PC-9 (cell line): ENCODE measurements around the gene ALG1. TPM values are rescaled to one million over a fixed set of nuclear protein-coding genes. Genes with fewer than 3 reads are reported as not detected.
"Not testable (repeated sequence)": the region's sequence is repeated elsewhere in the genome, so short reads cannot be mapped to it uniquely, and the experiment has no call there.

Source experiments
- BruUV-seq: library from RNA; stranded (reverse); fragments of 400-500 nt; replicated peaks from 2 replicates; lab custom pipeline; 2021; lab: Mats Ljungman, UMichigan
- CTCF ChIA-PET: fragments of 300-600 bp; sonication (Branson Sonifier 250); formaldehyde crosslinking; loops from one replicate; lab custom pipeline; 2022; ENCODE audit warnings: antibody characterized with exemption; lab: Charles Lee
- POLR2A ChIA-PET: fragments of 300-600 bp; sonication (Branson Sonifier 250); formaldehyde crosslinking; loops from one replicate; lab custom pipeline; 2022; ENCODE audit warnings: antibody characterized with exemption; ENCODE audit not compliant: unreplicated experiment; lab: Charles Lee
- DNase-seq, 2 experiments: peaks; one replicate each; pipeline versions ENCODE4 v3.0.0 to v3.0.0-alpha.2; 2015 to 2022; ENCODE audit warnings: mixed read lengths in 1 of 2
- H2AFZ ChIP-seq: fragments of 200-600 bp; sonication (generic); 2 replicates; pipeline ENCODE4 v1.8.1; 2017; ENCODE audit warnings: antibody characterized with exemption
- H3F3A ChIP-seq: fragments of 200-600 bp; sonication (generic); 2 replicates; pipeline ENCODE4 v1.8.1; 2017; ENCODE audit warnings: antibody characterized with exemption, mild to moderate bottlenecking, low read depth; ENCODE audit not compliant: insufficient read depth
- H3K27ac ChIP-seq: fragments of 200-600 bp; sonication (generic); 2 replicates; pipeline ENCODE4 v1.6.1; 2016; ENCODE audit warnings: mixed run types
- H3K27me3 ChIP-seq: fragments of 200-600 bp; sonication (generic); 2 replicates; pipeline ENCODE4 v1.6.1; 2016; ENCODE audit warnings: low read depth, mixed run types; ENCODE audit not compliant: insufficient read depth
- H3K36me3 ChIP-seq: fragments of 200-600 bp; sonication (generic); 2 replicates; pipeline ENCODE4 v1.6.1; 2016; ENCODE audit warnings: low read depth, mixed run types
- H3K4me1 ChIP-seq: fragments of 200-600 bp; sonication (generic); replicated peaks from 2 replicates; pipeline ENCODE4 v1.6.1; 2016; ENCODE audit warnings: mixed run types; ENCODE audit not compliant: insufficient read depth
- H3K4me2 ChIP-seq: fragments of 200-600 bp; sonication (generic); 2 replicates; pipeline ENCODE4 v1.6.1; 2017; ENCODE audit warnings: mixed run types
- H3K4me3 ChIP-seq: fragments of 200-600 bp; sonication (generic); 2 replicates; pipeline ENCODE4 v1.6.1; 2016; ENCODE audit warnings: mixed run types
- H3K79me2 ChIP-seq: fragments of 200-600 bp; sonication (generic); 2 replicates; pipeline ENCODE4 v1.6.1; 2017; ENCODE audit warnings: low read depth, mixed run types
- H3K9me2 ChIP-seq: fragments of 200-600 bp; sonication (generic); 2 replicates; pipeline ENCODE4 v1.8.1; 2017; ENCODE audit warnings: mild to moderate bottlenecking; ENCODE audit not compliant: insufficient read depth
- H3K9me3 ChIP-seq: fragments of 200-600 bp; sonication (generic); 2 replicates; pipeline ENCODE4 v1.8.1; 2016; ENCODE audit warnings: low read depth; ENCODE audit not compliant: insufficient read depth
- H4K20me1 ChIP-seq: fragments of 200-600 bp; sonication (generic); 2 replicates; pipeline ENCODE4 v1.8.1; 2017; ENCODE audit not compliant: insufficient read depth
- CTCF ChIP-seq: fragments of 200-600 bp; sonication (generic); conservative IDR thresholded peaks from 2 replicates; pipeline ENCODE4 v1.6.1; 2017; ENCODE audit warnings: mixed run types, antibody characterized with exemption, mild to moderate bottlenecking, moderate library complexity
- intact Hi-C: fragments of 100-400 bp; cut with micrococcal nuclease; formaldehyde crosslinking; loops from one replicate; pipeline ENCODE4 v1.10.0; 2022; ENCODE audit not compliant: unreplicated experiment
- total RNA-seq: library from RNA; stranded (reverse); gene quantifications from 2 replicates; pipeline ENCODE4 v1.2.3, GENCODE V29; 2021

Gene ALG1
- total RNA-seq, 1 experiment from 2014 or later = 37.3 TPM

DNA sequence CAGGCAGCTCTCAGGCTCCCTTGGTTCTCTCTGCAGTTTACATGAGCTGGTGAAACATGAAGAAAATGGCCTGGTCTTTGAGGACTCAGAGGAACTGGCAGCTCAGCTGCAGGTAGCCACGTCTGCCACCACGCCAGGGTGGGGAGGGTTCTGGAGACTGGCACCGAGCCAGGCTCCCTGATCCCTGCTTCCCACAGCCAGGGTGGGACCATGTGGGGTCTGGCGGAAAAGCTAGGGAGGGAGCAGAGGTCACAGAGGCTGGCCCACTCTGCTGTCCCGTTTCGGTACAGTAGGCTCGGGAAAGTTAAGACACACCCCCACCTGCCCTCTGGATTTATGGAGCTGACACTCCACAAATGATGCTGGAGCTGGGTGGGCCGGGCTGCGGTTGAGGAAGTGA, 12.0 kb downstream of the ALG1 start:
- H3K79me2 ChIP-seq, POLR2A ChIA-PET, H3K27ac ChIP-seq, H3K9me2 ChIP-seq, H4K20me1 ChIP-seq, H3K9me3 ChIP-seq, H3K36me3 ChIP-seq, DNase-seq, H3K4me2 ChIP-seq, BruUV-seq, H3K27me3 ChIP-seq, CTCF ChIA-PET, H3K4me3 ChIP-seq, H2AFZ ChIP-seq, H3F3A ChIP-seq: not testable (repeated sequence)
- intact Hi-C loops = loop anchor here (5.0 kb wide), 1 partner anchor 126 kb away; the partner anchor contains the start of gene SEC14L5
- peaks cover 15% of the 10 kb centered on the region for H3K4me1 ChIP-seq

DNA sequence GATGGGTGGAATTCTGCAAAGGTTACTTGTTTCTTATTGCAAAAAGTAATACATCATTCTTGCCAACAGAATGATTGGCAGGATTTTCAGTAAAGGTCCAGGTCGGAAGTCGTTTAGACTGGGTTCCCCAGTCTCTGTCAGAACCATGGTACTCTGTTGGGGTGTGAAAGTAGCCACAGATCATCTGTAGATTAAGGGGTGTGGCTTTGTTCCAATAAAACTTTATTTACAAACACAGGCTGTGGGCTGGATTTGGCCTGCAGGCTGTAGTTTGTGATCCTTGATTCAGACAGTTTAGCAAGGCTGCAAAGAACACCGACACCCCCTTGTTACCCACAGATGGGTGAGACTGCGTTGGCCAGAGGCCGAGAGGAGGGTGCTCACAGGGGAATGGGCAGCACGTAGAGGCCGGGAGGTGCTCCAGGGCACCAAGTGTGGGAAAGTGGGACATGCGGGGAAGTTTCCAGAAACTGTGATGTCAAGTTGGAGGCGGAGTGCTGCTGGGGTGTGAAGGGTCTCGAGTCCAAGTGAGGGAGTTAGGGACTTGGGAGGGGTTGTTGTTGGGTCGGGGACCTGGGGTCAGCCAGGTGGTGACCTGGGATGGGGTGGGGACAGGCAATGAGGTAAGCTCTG, 12.6 kb downstream of the ALG1 start:
- ChIA-PET POLR2A (interaction anchor here (0.7 kb wide), 1 partner anchor 467 kb away, joined by 4 read pairs; no protein-coding TSS in a partner anchor), CTCF (interaction anchor here (0.6 to 1.1 kb wide), 2 partner anchors 14 to 127 kb away, joined by 3 to 7 read pairs; partner anchors contain the start of gene EEF2KMT)
- not testable (repeated sequence) for BruUV-seq

GRCh38 chr16:5084802-5085201, 13.2 kb downstream of the ALG1 start:
- TF ChIP-seq CTCF = peak; percentile 84
- not testable (repeated sequence) for H3K9me3 ChIP-seq, H3K4me3 ChIP-seq, H3K79me2 ChIP-seq, H2AFZ ChIP-seq, H4K20me1 ChIP-seq, H3K36me3 ChIP-seq, H3K27me3 ChIP-seq, H3F3A ChIP-seq, H3K9me2 ChIP-seq, BruUV-seq, H3K27ac ChIP-seq, H3K4me1 ChIP-seq, H3K4me2 ChIP-seq
- CTCF ChIA-PET = interaction anchor here (0.6 to 1.1 kb wide), 2 partner anchors 13 to 128 kb away, joined by 3 to 7 read pairs; partner anchors contain the start of gene EEF2KMT
- POLR2A ChIA-PET = interaction anchor here (0.7 kb wide), 1 partner anchor 468 kb away, joined by 4 read pairs; no protein-coding TSS in a partner anchor
- peak in 1 of 2 experiments; percentile 64 for DNase-seq
- intact Hi-C loops = loop anchor here (5.0 kb wide), 1 partner anchor 128 kb away; the partner anchor contains the start of gene SEC14L5

More for the DNA sequence above, 12.6 kb downstream of the ALG1 start:
- not testable (repeated sequence) for H3K27me3 ChIP-seq, H2AFZ ChIP-seq, H3K9me2 ChIP-seq, H4K20me1 ChIP-seq, H3F3A ChIP-seq, DNase-seq, H3K27ac ChIP-seq, H3K79me2 ChIP-seq, H3K4me3 ChIP-seq, H3K9me3 ChIP-seq, H3K36me3 ChIP-seq, H3K4me2 ChIP-seq
- peaks cover 15% of the 10 kb centered on the region for H3K4me1 ChIP-seq
- intact Hi-C loops = loop anchor here (5.0 kb wide), 1 partner anchor 127 kb away; the partner anchor contains the start of gene SEC14L5

DNA sequence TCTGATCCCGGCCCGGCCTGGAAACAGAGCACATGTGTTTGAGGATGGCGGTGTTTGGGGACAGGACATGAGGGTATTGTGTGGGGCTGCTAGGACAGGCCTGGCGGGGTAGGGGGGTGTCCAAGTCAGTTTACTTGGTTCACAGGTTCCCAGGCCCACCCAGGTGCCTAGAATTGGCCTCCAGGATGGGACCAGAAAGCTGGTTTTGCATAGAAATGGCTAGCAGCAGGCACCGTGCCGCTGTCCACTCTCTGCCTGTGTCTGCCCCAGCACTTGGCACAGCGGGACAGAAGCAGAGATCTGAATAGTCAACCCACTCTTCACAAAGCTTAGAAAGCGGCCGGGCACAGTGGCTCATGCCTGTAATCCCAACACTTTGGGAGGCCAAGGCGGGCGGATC, 14.1 kb downstream of the ALG1 start:
- BruUV-seq, H3K4me1 ChIP-seq, DNase-seq, H2AFZ ChIP-seq, H3K9me3 ChIP-seq, H3K79me2 ChIP-seq, H3K36me3 ChIP-seq, intact Hi-C loops, H3K27me3 ChIP-seq, POLR2A ChIA-PET, H3K9me2 ChIP-seq, H4K20me1 ChIP-seq, H3K4me3 ChIP-seq, H3K4me2 ChIP-seq, H3F3A ChIP-seq, H3K27ac ChIP-seq: not testable (repeated sequence)
- CTCF ChIA-PET = interaction anchor here (0.7 kb wide), 1 partner anchor 123 kb away, joined by 15 read pairs; no protein-coding TSS in a partner anchor

DNA sequence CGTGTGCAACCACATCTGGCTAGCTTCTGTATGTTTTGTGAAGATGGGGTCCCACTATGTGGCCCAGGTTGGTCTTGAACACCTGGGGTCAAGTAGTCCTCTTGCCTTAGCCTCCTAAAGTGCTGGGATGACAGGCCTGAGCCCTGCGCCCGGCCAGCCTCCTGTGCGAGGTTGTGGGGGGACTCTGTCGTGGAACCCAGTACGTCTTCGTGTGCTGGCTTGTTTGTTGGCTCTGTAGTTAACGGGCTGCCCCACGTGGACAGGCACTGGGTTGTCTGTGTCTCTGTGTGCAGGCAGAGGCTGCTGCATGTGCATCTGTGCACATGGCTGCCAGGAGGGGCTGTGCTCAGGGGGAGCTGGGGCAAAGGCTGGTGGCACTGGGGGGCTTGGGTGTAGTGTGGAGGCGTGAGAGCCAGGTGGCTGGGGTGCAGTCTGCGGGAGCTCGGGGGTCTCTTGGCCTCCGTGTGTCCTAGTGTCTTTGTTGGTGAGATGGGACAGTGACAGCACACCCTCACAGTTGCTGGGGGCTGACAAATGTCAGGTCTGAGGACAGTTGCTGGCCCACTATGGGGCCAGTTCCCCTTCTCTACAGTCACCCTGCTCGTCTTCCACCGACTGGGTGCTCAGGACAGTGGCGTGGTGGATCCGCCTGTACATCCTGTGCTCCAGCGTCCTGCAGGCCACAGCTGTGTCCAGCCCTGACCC, 16.6 kb downstream of the ALG1 start:
- H3K36me3 ChIP-seq, H3K4me2 ChIP-seq, DNase-seq, H3K27ac ChIP-seq, BruUV-seq, H3K4me3 ChIP-seq, H2AFZ ChIP-seq, CTCF ChIA-PET, H3K27me3 ChIP-seq, H3K4me1 ChIP-seq, H3F3A ChIP-seq, H4K20me1 ChIP-seq, H3K9me3 ChIP-seq, intact Hi-C loops, H3K9me2 ChIP-seq, H3K79me2 ChIP-seq: not testable (repeated sequence)
- POLR2A ChIA-PET = interaction anchor here (0.7 kb wide), 1 partner anchor 625 kb away, joined by 3 read pairs; no protein-coding TSS in a partner anchor

- H3K36me3 ChIP-seq, H3K4me1 ChIP-seq, H3K27me3 ChIP-seq, H3K27ac ChIP-seq, H3F3A ChIP-seq, CTCF ChIA-PET, H4K20me1 ChIP-seq, H3K4me2 ChIP-seq, H3K79me2 ChIP-seq, DNase-seq, H3K4me3 ChIP-seq, H3K9me3 ChIP-seq, H2AFZ ChIP-seq, intact Hi-C loops, H3K9me2 ChIP-seq, BruUV-seq: not testable (repeated sequence)
- POLR2A ChIA-PET = interaction anchor here (0.6 to 0.7 kb wide), 2 partner anchors 212 to 626 kb away, joined by 3 to 4 read pairs; no protein-coding TSS in a partner anchor
Measured at GRCh38 chr16:5088936-5089335, 17.3 kb downstream of the ALG1 start.
